H1 (cell line): ENCODE data around the gene ITPK1. TPM values are rescaled to one million over a fixed set of nuclear protein-coding genes. Genes with fewer than 3 reads are reported as not detected.

Source experiments
- CTCF ChIA-PET: fragments of 300-600 bp; sonication (Branson Sonifier 250); formaldehyde crosslinking; loops from one replicate; lab custom pipeline; 2021; ENCODE audit not compliant: partially characterized antibody; lab: Charles Lee
- POLR2A ChIA-PET: fragments of 300-600 bp; sonication (Branson Sonifier 250); formaldehyde crosslinking; loops from one replicate; lab custom pipeline; 2021; ENCODE audit warnings: inconsistent platforms; ENCODE audit not compliant: partially characterized antibody; lab: Charles Lee
- DNase-seq, 2 experiments: peaks; one replicate each; pipeline versions ENCODE4 v3.0.0 to v3.0.0-alpha.2; 2010 to 2022; ENCODE audit warnings: low spot score in 2 of 2, low read depth in 1 of 2, mixed read lengths in 1 of 2
- FAIRE-seq: peaks from 2 replicates; lab custom pipeline; 2011; peaks lifted over from hg19 to GRCh38; lab: Jason Lieb, UNC
- H2AFZ ChIP-seq: 2 replicates; pipeline ENCODE4 v1.8.1; 2012; ENCODE audit warnings: low read length, inconsistent platforms
- H2AK5ac ChIP-seq: 2 replicates; pipeline ENCODE4 v1.6.1; 2013; ENCODE audit warnings: low read depth, low read length
- H2BK120ac ChIP-seq: replicated peaks from 2 replicates; pipeline ENCODE3; 2013; ENCODE audit warnings: low read depth, low read length, inconsistent platforms
- H2BK12ac ChIP-seq: 2 replicates; pipeline ENCODE4 v1.6.1; 2013; ENCODE audit warnings: low read depth, low read length
- H2BK15ac ChIP-seq: 2 replicates; pipeline ENCODE4 v1.6.1; 2013; ENCODE audit warnings: low read length
- H2BK20ac ChIP-seq: 2 replicates; pipeline ENCODE4 v1.6.1; 2013; ENCODE audit warnings: low read length
- H2BK5ac ChIP-seq: 2 replicates; pipeline ENCODE4 v1.6.1; 2013; ENCODE audit warnings: low read depth, low read length
- H3K14ac ChIP-seq: 2 replicates; pipeline ENCODE4 v1.6.1; 2013; ENCODE audit warnings: inconsistent platforms; ENCODE audit not compliant: insufficient read length
- H3K18ac ChIP-seq: 2 replicates; pipeline ENCODE4 v1.6.1; 2013; ENCODE audit warnings: low read length; ENCODE audit errors: extremely low read depth
- H3K23ac ChIP-seq: 2 replicates; pipeline ENCODE4 v1.6.1; 2013; ENCODE audit warnings: inconsistent platforms; ENCODE audit not compliant: insufficient read length
- H3K23me2 ChIP-seq: 2 replicates; pipeline ENCODE4 v1.6.1; 2013; ENCODE audit warnings: low read depth, low read length
- H3K27ac ChIP-seq: 2 replicates; pipeline ENCODE4 v1.6.1; 2011; ENCODE audit warnings: low read depth, low read length, inconsistent platforms
- H3K27me3 ChIP-seq, 4 experiments: replicated peaks in 1 of 4; 1 replicate in 1 of 4; 2 replicates in 3 of 4; pipeline versions ENCODE4 v1.6.1 to v1.8.1; 2011 to 2013; ENCODE audit warnings: low read length in 3 of 4, mild to moderate bottlenecking in 3 of 4, inconsistent platforms in 2 of 4, mixed read lengths in 2 of 4, moderate library complexity in 1 of 4; ENCODE audit not compliant: control insufficient read depth in 3 of 4, insufficient read depth in 3 of 4; ENCODE audit errors: extremely low read depth in 1 of 4
- H3K36me3 ChIP-seq, 4 experiments: 2 replicates each; pipeline versions ENCODE4 v1.6.1 to v1.8.1; 2011 to 2013; ENCODE audit warnings: mild to moderate bottlenecking in 4 of 4, low read length in 3 of 4, moderate library complexity in 2 of 4, control low read depth in 1 of 4, inconsistent platforms in 1 of 4; ENCODE audit not compliant: insufficient read depth in 4 of 4, control insufficient read depth in 2 of 4
- H3K4ac ChIP-seq: replicated peaks from 2 replicates; pipeline ENCODE3; 2013; ENCODE audit warnings: low read length, low read depth, mixed read lengths, inconsistent platforms; ENCODE audit not compliant: insufficient read length
- H3K4me1 ChIP-seq, 4 experiments: replicated peaks in 1 of 4; 1 replicate in 1 of 4; 2 replicates in 3 of 4; pipeline versions ENCODE4 v1.6.1 to v1.8.1; 2011 to 2013; ENCODE audit warnings: low read length in 3 of 4, inconsistent platforms in 2 of 4, mixed read lengths in 1 of 4; ENCODE audit not compliant: insufficient read depth in 4 of 4, control insufficient read depth in 3 of 4
- H3K4me2 ChIP-seq, 2 experiments: 2 replicates each; pipeline versions ENCODE4 v1.6.1 to v1.8.1; 2011 to 2013; ENCODE audit warnings: low read depth in 2 of 2, low read length in 2 of 2, control low read depth in 1 of 2, inconsistent platforms in 1 of 2, mild to moderate bottlenecking in 1 of 2; ENCODE audit not compliant: insufficient read depth in 1 of 2
- H3K4me3 ChIP-seq, 4 experiments: fragments of 200-600, 300-600 bp in 1 of 4; sonication (generic), shearing (Covaris generic), sonication (Bioruptor Twin) in 1 of 4; 2 replicates each; pipeline versions ENCODE4 v1.5.1 to v1.8.1; 2011 to 2016; ENCODE audit warnings: low read length in 4 of 4, low read depth in 3 of 4, control low read depth in 2 of 4, inconsistent platforms in 2 of 4, mild to moderate bottlenecking in 2 of 4, mixed read lengths in 1 of 4, moderate library complexity in 1 of 4; ENCODE audit not compliant: insufficient read depth in 2 of 4; ENCODE audit errors: extremely low read depth in 1 of 4
- H3K56ac ChIP-seq: replicated peaks from 2 replicates; pipeline ENCODE3; 2013; ENCODE audit warnings: low read depth, mild to moderate bottlenecking, mixed read lengths, low read length, inconsistent platforms; ENCODE audit not compliant: insufficient read length
- H3K79me1 ChIP-seq: 2 replicates; pipeline ENCODE4 v1.6.1; 2013; ENCODE audit warnings: low read depth, low read length, control low read depth
- H3K79me2 ChIP-seq, 2 experiments: 2 replicates each; pipeline versions ENCODE4 v1.6.1 to v1.8.1; 2012 to 2013; ENCODE audit warnings: low read length in 2 of 2, mild to moderate bottlenecking in 2 of 2, inconsistent platforms in 1 of 2; ENCODE audit not compliant: insufficient read depth in 2 of 2, control insufficient read depth in 1 of 2
- H3K9ac ChIP-seq, 4 experiments: replicated peaks in 1 of 4; 1 replicate in 1 of 4; 2 replicates in 3 of 4; pipeline versions ENCODE4 v1.6.1 to v1.8.1; 2011 to 2013; ENCODE audit warnings: low read depth in 3 of 4, low read length in 3 of 4, control low read depth in 2 of 4, mild to moderate bottlenecking in 2 of 4, moderate library complexity in 2 of 4, inconsistent platforms in 1 of 4; ENCODE audit errors: extremely low read depth in 1 of 4
- H3K9me3 ChIP-seq, 2 experiments: 2 replicates each; pipeline versions ENCODE4 v1.6.1 to v1.8.1; 2012 to 2013; ENCODE audit warnings: mild to moderate bottlenecking in 2 of 2, moderate library complexity in 2 of 2, control low read depth in 1 of 2, inconsistent platforms in 1 of 2, low read depth in 1 of 2, low read length in 1 of 2, mixed read lengths in 1 of 2; ENCODE audit not compliant: insufficient read depth in 2 of 2
- H4K20me1 ChIP-seq, 2 experiments: replicated peaks in 1 of 2; 2 replicates each; pipeline versions ENCODE3 to v1.8.1; 2011 to 2013; ENCODE audit warnings: inconsistent platforms in 2 of 2, low read length in 2 of 2, mild to moderate bottlenecking in 1 of 2; ENCODE audit not compliant: insufficient read depth in 2 of 2, control insufficient read depth in 1 of 2
- H4K5ac ChIP-seq: 2 replicates; pipeline ENCODE4 v1.6.1; 2013; ENCODE audit warnings: low read length, low read depth, mixed read lengths, inconsistent platforms; ENCODE audit not compliant: insufficient read length
- H4K8ac ChIP-seq: 2 replicates; pipeline ENCODE4 v1.8.0; 2013; ENCODE audit warnings: mild to moderate bottlenecking, moderate library complexity, low read length, inconsistent platforms; ENCODE audit not compliant: insufficient read depth; ENCODE audit errors: extremely low read depth
- H4K91ac ChIP-seq: replicated peaks from 2 replicates; pipeline ENCODE3; 2013; ENCODE audit warnings: low read length, mixed read lengths, inconsistent platforms; ENCODE audit not compliant: insufficient read length
- BRCA1 ChIP-seq: IDR thresholded peaks from 2 replicates; pipeline ENCODE4 v1.6.1; 2012; ENCODE audit warnings: low read depth, low read length, improper control_type of control experiment
- CHD2 ChIP-seq: IDR thresholded peaks from 2 replicates; pipeline ENCODE4 v1.6.1; 2012; ENCODE audit warnings: low read length, improper control_type of control experiment
- CTCF ChIP-seq, 3 experiments: IDR thresholded peaks; 1 replicate in 2 of 3; 2 replicates in 1 of 3; pipeline versions ENCODE4 v1.5.1 to v1.6.1; 2011; ENCODE audit warnings: low read length in 3 of 3, mild to moderate bottlenecking in 3 of 3, inconsistent platforms in 2 of 3, low read depth in 1 of 3, moderate library complexity in 1 of 3; ENCODE audit not compliant: insufficient read depth in 1 of 3; ENCODE audit errors: control extremely low read depth in 1 of 3
- GABPA ChIP-seq: IDR thresholded peaks from 2 replicates; pipeline ENCODE4 v1.6.1; 2011; ENCODE audit warnings: mild to moderate bottlenecking, low read length, moderate library complexity, borderline replicate concordance; ENCODE audit not compliant: insufficient read depth
- KDM5A ChIP-seq: fragments of 200-600 bp; IDR thresholded peaks from 2 replicates; pipeline ENCODE4 v1.7.1; 2012; ENCODE audit warnings: mild to moderate bottlenecking, low read length, inconsistent platforms, mixed read lengths
- SP4 ChIP-seq: IDR thresholded peaks from 2 replicates; pipeline ENCODE4 v1.6.1; 2012; ENCODE audit warnings: low read length, inconsistent platforms
- TAF7 ChIP-seq: optimal IDR thresholded peaks from 2 replicates; pipeline ENCODE3; 2011; ENCODE audit warnings: low read depth, mild to moderate bottlenecking, inconsistent platforms, low read length, moderate library complexity, borderline replicate concordance
- WGBS, 2 experiments: shearing (Covaris generic) in 1 of 2; methylation state at CpG; one replicate each; pipeline versions ENCODE4 v1.1.6 to v1.1.7; 2013 to 2015; ENCODE audit warnings: low lambda C conversion rate in 2 of 2, mixed read lengths in 2 of 2, inconsistent platforms in 1 of 2, low coverage in 1 of 2, missing lambda C conversion rate in 1 of 2; ENCODE audit not compliant: insufficient replicate concordance in 2 of 2, insufficient coverage in 1 of 2, insufficient read length in 1 of 2; ENCODE audit errors: extremely low coverage in 1 of 2, missing lambda C conversion rate in 1 of 2; 5-methylcytosine and 5-hydroxymethylcytosine counted together
- polyA plus RNA-seq, 7 experiments: library from polyadenylated mRNA; depleted of rRNA in 3 of 7; stranded (reverse) in 5 of 7; unstranded in 2 of 7; fragments of >200 nt in 5 of 7; fragments of 200-250 nt in 2 of 7; gene quantifications; 1 replicate in 5 of 7; 2 replicates in 1 of 7; 4 replicates in 1 of 7; pipeline versions ENCODE4 v1.2.1 to v1.2.3, GENCODE V29; 2011 to 2013; ENCODE audit warnings: missing spikeins in 2 of 7, mixed read lengths in 2 of 7
- total RNA-seq: library from RNA; stranded (reverse); fragmentation: NEBNext Ultra II Directional; extraction: Animal tissue kit (Norgen Biotek cat#: 25700); gene quantifications from 2 replicates; pipeline ENCODE4 v1.2.1, GENCODE V29; 2021
- TF ChIP-seq, protein P1 (sequence below): IDR thresholded peaks from 2 replicates; pipeline ENCODE4 v1.6.1; 2012; ENCODE audit warnings: low read length, inconsistent platforms

Gene ITPK1
- total and polyA plus RNA-seq, 2 of the 8 experiments (the other 6 are each of a cell fraction or from before 2014, with no cell fraction given), result 108 to 143 TPM

DNA sequence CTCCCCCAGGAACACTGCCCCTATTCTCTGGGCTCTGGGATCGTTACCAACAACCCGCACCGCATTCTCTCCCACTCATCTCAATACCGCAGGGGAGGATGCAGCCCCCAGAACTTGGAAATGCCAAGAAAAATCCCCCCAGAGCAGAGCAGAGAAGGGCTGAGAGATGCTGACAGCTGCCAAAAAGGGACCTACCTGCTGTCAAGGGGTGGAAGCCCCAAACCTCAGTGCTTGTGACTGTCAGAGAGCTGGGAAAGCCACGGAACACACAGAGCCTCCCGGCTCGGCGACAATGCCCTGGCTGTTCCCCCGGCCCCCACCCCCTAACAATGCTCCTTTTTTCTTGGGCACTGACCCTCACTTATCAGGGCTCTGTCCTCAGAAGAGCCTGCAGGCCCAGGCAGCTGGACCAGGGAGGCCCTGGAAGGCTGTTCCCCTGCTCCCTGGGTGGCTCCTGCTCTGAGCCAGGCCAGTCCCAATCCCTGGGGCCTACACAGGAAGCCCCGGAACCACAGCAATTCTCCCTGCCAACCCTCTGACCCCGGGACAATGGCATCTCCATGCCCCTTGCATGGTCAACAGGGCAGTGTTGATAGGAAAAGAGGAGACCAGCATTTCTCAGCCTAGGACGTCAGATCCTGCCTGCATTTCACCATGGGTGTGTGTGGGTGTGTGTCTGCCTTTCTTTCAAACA, 78.9 kb downstream of the ITPK1 start:
- Histone ChIP-seq H3K36me3 (no peaks in the 10 kb centered on the region), H3K23me2 (no peaks in the 10 kb centered on the region), H4K5ac (no peak overlapping the region), H2BK5ac (peak overlapping the region; percentile 29; the same call in 1 of the 2 replicates), H3K4me3 (no peak overlapping the region), H4K20me1 (peaks cover 6 to 20% of the 10 kb centered on the region in 2 experiments), H2AFZ (no peak overlapping the region), H2BK12ac (no peak overlapping the region), H3K79me2 (peaks cover 0 to 74% of the 10 kb centered on the region in 2 experiments; a peak in 2 of 4 replicates), H2AK5ac (no peak overlapping the region), H3K27me3 (no peaks in the 10 kb centered on the region), H3K56ac (no peak overlapping the region), H3K9me3 (no peaks in the 10 kb centered on the region), H3K4me2 (no peak overlapping the region), H3K14ac (no peak overlapping the region), H3K4me1 (peaks cover 26 to 63% (median 41%) of the 10 kb centered on the region in 4 experiments), H2BK20ac (0 out of 2 replicates have a peak overlapping the region, but pooled peaks have one; percentile 2), H3K79me1 (peaks cover 24% of the 10 kb centered on the region), H3K23ac (no peak overlapping the region), H2BK120ac (no peak overlapping the region), H3K4ac (no peak overlapping the region), H3K27ac (0 out of 2 replicates have a peak overlapping the region, but pooled peaks have one; percentile 41), H4K91ac (peak overlapping the region; percentile 12), H3K18ac (no peak overlapping the region), H4K8ac (no peak overlapping the region), H2BK15ac (no peak overlapping the region), H3K9ac (no peak overlapping the region)
- FAIRE-seq, result no peak
- no peak for DNase-seq
- WGBS, 2 experiments, result 95% methylated on average over 10 of the region's 12 CpGs; no CpG with 5 or more reads in 1 of the 2 experiments
- CTCF ChIA-PET, result interaction anchor here (1.0 to 5.7 kb wide), 6 partner anchors 16 to 95 kb away, joined by 3 to 71 read pairs (median 5); no protein-coding TSS in a partner anchor
- POLR2A ChIA-PET, result interaction anchor here (1.4 to 1.6 kb wide), 2 partner anchors 11 to 34 kb away, joined by 4 to 5 read pairs; no protein-coding TSS in a partner anchor
- TF ChIP-seq SP4, result no peak
- TF ChIP-seq GABPA, result no peak
- no peak for TF ChIP-seq BRCA1
- no peak for TF ChIP-seq TAF7
- no peak for TF ChIP-seq KDM5A
- TF ChIP-seq, protein P1, sequence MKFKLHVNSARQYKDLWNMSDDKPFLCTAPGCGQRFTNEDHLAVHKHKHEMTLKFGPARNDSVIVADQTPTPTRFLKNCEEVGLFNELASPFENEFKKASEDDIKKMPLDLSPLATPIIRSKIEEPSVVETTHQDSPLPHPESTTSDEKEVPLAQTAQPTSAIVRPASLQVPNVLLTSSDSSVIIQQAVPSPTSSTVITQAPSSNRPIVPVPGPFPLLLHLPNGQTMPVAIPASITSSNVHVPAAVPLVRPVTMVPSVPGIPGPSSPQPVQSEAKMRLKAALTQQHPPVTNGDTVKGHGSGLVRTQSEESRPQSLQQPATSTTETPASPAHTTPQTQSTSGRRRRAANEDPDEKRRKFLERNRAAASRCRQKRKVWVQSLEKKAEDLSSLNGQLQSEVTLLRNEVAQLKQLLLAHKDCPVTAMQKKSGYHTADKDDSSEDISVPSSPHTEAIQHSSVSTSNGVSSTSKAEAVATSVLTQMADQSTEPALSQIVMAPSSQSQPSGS, result no peak
- no peak for TF ChIP-seq CTCF (IDR thresholded peaks at IDR 0.05; ENCODE audit: control extremely low read depth in 1 of 3, insufficient read depth in 1 of 3, low read depth in 1 of 3, low read length in 3 of 3)
- TF ChIP-seq CHD2, result no peak
